Ishikawa (cell line): Measurements from ENCODE around the gene AVEN.

ENCODE experiments used
- CEBPB ChIP-seq: IDR thresholded peaks from 2 replicates; pipeline ENCODE4 v1.6.1; 2012
- CREB1 ChIP-seq: IDR thresholded peaks from 2 replicates; pipeline ENCODE4 v1.6.1; 2012; ENCODE audit warnings: low read depth
- EGR1 ChIP-seq: IDR thresholded peaks from 2 replicates; pipeline ENCODE4 v1.6.1; 2012
- EP300 ChIP-seq: IDR thresholded peaks from 2 replicates; pipeline ENCODE4 v1.6.1; 2012; ENCODE audit warnings: borderline replicate concordance
- FOXM1 ChIP-seq: IDR thresholded peaks from 2 replicates; pipeline ENCODE4 v1.6.1; 2012; ENCODE audit warnings: low read depth, borderline replicate concordance
- MAX ChIP-seq: IDR thresholded peaks from 2 replicates; pipeline ENCODE4 v1.6.1; 2012
- NFIC ChIP-seq: IDR thresholded peaks from 2 replicates; pipeline ENCODE4 v1.6.1; 2012
- RAD21 ChIP-seq: IDR thresholded peaks from 2 replicates; pipeline ENCODE4 v1.6.1; 2012; ENCODE audit warnings: low read depth
- REST ChIP-seq: IDR thresholded peaks from 2 replicates; pipeline ENCODE4 v1.6.1; 2012; ENCODE audit warnings: low read depth, mild to moderate bottlenecking
- TAF1 ChIP-seq: IDR thresholded peaks from 2 replicates; pipeline ENCODE4 v1.6.1; 2012; ENCODE audit warnings: low read depth, mild to moderate bottlenecking
- TCF12 ChIP-seq: IDR thresholded peaks from 2 replicates; pipeline ENCODE4 v1.6.1; 2012; ENCODE audit warnings: low read depth
- TEAD4 ChIP-seq: IDR thresholded peaks from 2 replicates; pipeline ENCODE4 v1.6.1; 2012
- USF1 ChIP-seq: IDR thresholded peaks from 2 replicates; pipeline ENCODE4 v1.6.1; 2012
- YY1 ChIP-seq: IDR thresholded peaks from 2 replicates; pipeline ENCODE4 v1.6.1; 2012; ENCODE audit warnings: low read depth
- ZBTB7A ChIP-seq: IDR thresholded peaks from 2 replicates; pipeline ENCODE4 v1.6.1; 2012; ENCODE audit warnings: low read depth

Gene AVEN

GRCh38 chr15:33823119-33823518 is 215.9 kb downstream of the AVEN start:
- TF ChIP-seq REST (no peak), MAX (no peak), RAD21 (no peak), USF1 (no peak), CREB1 (no peak), EP300 (no peak), TAF1 (no peak), YY1 (no peak), EGR1 (no peak), NFIC (no peak), FOXM1 (no peak), CEBPB (no peak), ZBTB7A (no peak), TCF12 (no peak), TEAD4 (no peak)

GRCh38 chr15:33822479-33822878 is 216.5 kb downstream of the AVEN start:
- TF ChIP-seq YY1 (no peak), EP300 (no peak), TEAD4 (no peak), ZBTB7A (no peak), TAF1 (no peak), RAD21 (no peak), USF1 (no peak), REST (no peak), FOXM1 (no peak), CEBPB (no peak), EGR1 (no peak), NFIC (no peak), CREB1 (no peak)
